Limb (tissue), 2 donors: ENCODE data around the gene UGT1A8.

Experiments used
- DNase-seq, 2 donors: peaks; one replicate each; pipeline ENCODE4 v3.0.0-alpha.2; 2016; ENCODE audit errors: extremely low spot score in 2 of 2

Gene UGT1A8

GRCh38 chr2:233818639-233819621 is 201.5 kb downstream of the UGT1A8 start:
- peak in 1 of 2 donors; percentile 15 for DNase-seq

GRCh38 chr2:233819884-233820773 is 202.7 kb downstream of the UGT1A8 start:
- peak in 1 of 2 donors; percentile 8 for DNase-seq

GRCh38 chr2:233820774-233821105 is 203.3 kb downstream of the UGT1A8 start:
- peak in 1 of 2 donors; percentile 4 for DNase-seq

- peak in 1 of 2 donors; percentile 5 for DNase-seq
Observed at GRCh38 chr2:233821196-233821595, 203.8 kb downstream of the UGT1A8 start.

- no peak for DNase-seq
Observed at GRCh38 chr2:233821709-233822100, 204.3 kb downstream of the UGT1A8 start.

- DNase-seq = peak in 1 of 2 donors; percentile 14
Observed at GRCh38 chr2:233822101-233822771, 204.8 kb downstream of the UGT1A8 start.
